HG03378 (cell line): Measurements from ENCODE around the gene MED13L.

Experiments
- ATAC-seq: cut with Tn5 transposase; IDR thresholded peaks from one replicate; pipeline ENCODE4 v1.9.1; 2021; ENCODE audit warnings: mild to moderate bottlenecking, moderate library complexity; ENCODE audit not compliant: unreplicated experiment

Gene MED13L

DNA sequence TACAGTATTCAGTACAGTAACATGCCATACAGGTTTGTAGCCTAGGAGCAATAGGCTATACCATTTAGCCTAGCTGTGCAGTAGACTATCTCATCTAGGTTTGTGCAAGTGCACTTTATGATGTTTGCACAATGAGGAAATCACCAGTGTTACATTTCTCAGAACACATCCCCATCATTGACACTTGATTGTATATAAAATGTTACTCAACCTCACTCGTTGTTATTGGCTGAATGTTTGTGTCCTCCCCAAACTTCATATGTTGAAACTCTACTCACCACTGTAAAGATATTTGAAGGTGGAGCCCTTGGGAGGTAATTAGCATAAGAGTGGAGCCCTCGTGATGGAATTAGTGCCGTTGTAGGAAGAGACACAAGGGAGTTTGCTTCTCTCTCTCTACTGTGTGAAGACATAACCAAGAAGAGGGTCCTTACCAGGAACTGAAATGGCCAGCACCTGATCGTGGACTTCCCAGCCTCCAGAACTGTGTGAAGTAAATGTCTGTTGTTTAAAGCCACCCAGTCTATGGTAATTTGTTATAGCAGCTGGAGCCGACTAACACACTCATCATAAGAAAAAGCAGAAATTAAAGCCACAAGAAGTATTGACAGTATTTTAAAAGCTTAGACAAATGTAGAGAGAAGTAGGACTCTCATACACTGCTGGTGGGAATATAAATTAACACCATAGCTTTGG is 3.2 kb upstream of the MED13L start:
- ATAC-seq = no peak

DNA sequence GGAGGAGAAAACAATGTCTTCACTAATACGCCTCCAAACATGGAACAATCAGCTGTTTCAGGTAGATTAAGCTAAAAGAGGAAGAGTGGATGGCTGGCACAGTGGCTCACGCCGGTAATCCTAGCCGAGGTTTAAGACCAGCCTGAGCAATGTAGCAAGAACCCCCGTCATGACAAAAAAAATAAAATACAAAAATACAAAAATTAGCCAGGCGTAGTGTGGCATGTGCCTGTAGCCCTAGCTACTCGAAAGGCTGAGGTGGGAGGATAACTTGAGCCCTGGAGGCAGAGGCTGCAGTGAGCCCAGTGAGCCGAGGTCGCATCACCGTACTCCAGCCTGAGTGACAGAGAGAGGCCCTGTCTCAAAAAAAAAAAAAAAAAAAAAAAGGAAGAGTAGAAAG is 1.2 kb upstream of the MED13L start:
- ATAC-seq = no peak

DNA sequence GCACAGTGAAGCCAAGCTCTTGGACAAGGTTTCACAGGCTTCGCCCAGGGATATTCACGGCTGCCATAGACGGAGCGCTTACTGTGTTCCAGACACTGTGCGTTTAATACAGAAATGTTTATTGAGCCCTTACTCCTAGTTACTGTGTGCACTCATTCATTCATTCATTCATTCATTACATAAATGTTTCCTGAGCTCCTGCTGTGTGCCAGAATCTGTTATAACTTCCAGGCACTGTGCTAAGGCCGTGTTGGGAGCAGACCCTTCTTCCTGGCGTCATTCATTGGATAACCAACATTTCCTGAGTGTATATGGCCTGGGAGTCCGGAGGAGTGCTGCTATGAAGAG is 760 bp upstream of the MED13L start:
- no peak for ATAC-seq

DNA sequence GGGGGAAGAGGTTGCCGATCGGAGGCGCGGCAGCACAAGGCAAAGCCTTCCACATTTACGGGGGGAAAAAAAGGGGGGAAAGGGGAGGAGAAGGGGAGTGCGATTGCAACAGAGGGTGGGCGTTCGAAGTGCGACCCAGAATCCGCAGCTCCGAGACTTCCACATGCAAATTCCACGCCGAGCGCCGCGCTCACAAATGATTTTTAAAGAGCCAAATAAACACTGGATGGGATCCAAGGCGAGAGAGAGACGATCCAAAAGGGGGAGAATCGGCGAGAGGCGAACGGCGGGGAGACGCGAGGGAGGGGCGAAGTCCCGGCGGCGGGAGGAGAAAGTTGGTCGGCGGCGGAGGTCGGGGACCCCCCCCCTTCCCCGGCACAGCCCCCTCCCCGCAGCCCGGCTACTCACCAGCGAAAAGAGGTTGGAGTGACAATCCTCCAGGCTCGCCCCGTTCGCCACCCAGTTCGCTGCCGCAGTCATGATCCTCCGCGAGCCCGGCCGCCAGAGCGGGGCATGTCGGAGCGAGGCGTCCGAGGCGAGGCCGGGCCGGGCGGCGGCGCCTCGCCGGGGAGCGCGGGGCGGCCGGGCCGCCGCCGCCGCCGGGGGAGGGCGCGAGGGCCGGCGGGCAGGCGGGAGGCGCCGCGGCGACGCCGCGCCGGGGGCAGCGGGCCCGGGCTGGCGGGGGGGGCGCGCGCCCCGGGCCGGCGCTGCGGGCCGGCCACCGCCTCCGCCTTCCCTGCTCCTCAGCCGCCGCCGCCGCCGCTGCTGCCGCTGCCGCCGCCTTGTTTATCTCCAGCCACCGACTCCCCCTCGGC is 634 bp downstream of the MED13L start:
- ATAC-seq = peak; percentile 4

DNA sequence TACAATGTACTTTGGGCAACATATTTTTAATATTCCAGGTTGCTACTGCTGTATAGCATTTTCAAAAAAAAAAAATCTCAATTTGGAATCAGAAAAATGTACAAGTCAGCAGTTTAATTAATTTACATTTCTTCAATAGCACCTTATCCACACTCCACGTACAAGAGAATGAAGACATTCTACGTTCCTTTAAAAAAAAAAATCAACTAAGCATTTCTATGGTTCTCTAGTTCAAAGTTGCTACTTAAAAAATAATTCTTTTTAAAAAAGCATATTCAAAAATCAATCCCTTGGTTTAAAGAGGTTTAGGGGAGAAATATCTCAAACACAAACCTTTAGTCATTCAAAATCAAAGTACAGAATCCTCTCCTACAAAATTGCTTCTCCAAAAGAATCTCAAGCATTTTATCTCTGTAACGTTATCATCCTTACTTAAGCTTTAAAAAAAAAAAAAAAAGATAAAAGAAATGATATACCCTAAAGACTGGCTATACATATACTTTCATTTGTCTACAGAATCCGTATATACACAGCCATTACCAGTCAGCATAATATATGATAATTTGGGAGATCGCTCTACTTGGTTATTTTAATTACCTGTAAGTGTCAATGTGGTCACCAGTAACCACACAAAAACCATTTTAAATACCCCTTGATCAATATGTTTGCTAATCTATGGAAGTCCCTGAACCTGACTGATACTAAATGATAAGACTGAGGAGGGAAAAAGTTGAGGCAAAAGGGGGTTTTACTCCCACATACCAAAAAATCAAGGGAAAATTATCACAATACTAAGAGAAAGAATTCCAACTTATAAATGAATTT is 2.7 kb downstream of the MED13L start:
- ATAC-seq = no peak

DNA sequence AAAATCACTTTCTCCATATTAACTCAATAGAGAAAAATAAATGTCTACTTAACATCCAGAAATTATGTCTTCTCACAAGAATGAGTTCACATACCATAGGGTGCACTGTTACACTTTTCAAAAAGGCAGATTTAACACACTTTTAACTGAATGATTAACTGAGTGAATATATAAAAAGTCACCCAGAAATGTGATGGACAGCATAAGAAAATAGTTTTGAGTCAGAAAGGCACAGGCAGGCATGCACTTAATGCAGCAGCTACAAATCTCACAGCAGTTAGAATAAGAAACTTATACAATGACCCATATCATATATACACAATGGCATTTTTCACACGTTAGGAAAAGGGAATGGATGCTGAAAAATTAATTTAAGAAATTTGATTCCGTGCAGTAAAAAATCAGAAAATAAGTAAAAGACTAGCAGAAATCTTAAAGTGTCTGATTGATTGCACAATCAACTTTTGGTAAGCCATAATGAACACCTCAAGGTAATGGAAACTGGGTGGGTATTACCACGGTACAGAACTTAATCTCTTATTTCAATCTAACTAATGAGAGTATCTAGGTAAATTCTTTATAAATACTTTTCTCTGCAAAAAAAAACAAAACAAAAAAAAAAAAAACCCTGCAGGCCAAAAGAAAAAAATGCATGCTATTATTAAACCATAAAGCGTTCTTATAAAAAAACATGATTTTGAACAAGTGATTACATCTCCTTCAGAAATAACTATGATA is 3.5 kb downstream of the MED13L start:
- ATAC-seq = no peak

DNA sequence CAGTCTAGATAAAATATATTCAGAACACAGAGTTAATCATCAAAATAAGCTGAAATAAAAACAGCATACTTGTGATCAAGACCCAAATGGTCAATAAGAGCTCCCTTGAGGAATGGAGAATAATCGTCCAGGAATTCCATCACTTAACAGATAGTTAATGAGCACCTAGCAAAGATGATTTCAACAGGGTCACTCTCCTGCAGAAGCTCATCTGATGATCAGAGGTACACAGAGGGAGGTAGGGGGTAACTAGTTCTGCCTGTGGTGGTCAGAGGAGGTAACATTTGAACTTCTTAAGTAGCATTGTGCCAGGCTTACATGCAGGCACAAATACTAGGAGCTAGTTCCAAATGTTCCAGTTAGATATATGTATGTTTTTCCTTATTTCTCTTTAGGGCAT is 9.5 kb downstream of the MED13L start:
- no peak for ATAC-seq

DNA sequence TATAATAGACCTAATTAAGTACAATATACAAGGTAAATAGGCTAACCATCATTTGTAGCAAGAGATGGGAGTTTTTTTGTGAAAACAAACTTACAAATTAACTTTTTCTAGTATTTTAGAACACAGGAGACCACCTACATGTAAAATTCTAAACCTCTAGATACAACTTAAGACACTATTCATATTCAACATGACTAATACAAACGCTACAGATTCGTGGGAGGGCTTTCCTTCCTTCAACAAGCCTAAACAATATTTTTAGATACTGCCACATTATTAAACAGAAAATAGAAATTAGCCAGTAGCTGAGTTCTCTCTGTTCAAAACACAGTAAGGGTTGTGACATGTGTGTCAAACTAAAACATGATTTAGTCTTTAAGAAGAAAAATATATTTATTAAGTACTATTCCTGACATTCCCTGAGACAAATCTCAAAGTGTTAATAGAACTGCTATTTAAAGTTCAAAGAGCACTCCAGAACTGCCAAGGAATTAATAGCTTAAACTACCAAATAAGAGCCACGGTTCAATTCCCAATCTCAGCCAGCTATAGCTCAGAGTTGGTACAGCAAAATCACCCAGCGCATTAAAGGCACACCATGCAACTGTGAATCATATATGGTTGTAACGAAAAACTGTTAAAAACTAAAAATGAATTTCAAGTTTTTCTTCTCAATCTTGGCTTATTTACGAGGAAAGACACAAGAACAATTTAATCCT is 10.7 kb downstream of the MED13L start:
- no peak for ATAC-seq

DNA sequence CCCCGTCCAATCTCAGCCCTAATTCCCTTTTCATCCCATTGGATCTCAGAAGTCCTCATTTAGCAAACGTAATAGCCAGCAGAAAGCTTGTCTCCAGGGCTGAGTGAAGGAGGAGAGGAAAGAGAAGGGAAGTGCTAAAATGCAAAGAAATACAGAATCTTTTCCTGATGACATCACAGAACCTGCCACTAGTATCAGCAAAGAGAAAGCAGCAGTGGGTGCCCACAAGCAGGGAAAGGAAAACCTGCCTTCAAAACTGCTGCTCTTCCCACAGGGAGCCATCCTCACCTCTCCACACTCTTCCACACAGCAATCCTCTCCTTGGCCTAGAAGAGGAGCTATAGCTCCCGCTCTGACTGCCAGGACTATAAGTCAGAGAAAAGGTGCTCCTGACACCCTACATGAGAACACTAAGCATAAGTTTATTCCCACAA is 11.3 kb downstream of the MED13L start:
- ATAC-seq = no peak

DNA sequence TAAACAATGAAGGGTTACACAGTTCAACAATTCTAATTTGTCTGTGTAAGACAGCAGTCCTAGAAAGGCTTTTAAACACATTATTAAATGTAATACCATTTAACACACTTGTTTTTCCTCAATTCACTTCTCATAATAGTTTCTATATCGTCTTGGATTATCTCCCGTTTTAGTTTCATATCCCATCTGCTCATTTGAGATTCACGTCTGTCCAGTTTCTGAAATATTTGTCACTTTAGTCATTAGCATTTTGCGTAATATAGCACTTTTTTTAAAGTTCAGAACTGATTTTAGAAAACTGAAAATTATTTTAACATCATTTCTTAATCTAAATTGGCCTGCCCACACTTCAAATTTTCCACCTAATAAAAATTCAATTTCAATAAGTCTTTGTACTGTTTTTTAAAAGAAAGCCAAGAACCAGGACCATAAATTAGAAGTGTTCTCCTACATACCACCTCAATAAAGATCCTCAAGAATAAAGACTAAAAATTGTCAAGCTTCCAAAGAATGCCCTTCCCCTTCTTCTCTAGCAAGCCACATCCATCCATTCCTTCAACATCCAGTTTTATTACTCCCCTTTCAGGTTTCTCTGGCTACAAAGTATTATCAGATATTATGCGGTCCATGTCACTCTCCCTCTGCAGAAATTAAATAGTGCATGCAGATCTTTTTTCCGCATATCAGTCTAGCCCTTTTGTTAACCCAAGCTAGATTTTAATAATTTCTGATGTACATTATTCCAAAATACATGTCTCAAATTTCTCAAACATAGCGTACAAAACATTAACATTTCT is 11.9 kb downstream of the MED13L start:
- ATAC-seq = no peak

DNA sequence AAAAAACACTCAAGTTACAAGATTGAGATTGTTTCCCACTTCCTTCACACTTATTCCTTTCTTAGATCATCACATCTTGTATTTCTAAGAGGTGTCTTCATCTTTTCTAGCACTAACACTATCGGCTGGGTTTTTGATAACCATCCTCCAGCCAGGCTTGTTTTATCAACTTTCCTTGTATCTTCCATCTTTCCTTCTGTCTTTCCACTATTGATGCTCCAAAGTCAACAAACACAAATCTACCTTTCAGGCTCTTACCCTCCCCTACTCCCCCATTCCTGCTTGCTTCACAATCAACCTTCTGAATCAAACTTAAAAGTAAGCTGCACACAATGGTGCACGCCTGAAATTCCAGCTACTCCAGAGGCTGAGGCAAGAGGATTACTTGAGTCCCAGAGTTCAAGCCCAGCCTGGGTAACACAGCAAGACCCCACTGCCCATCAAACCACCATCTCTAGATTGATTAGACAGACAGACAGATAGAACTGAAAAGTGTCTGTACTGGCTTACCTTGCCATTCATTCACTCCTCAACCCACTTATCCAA is 12.9 kb downstream of the MED13L start:
- no peak for ATAC-seq

DNA sequence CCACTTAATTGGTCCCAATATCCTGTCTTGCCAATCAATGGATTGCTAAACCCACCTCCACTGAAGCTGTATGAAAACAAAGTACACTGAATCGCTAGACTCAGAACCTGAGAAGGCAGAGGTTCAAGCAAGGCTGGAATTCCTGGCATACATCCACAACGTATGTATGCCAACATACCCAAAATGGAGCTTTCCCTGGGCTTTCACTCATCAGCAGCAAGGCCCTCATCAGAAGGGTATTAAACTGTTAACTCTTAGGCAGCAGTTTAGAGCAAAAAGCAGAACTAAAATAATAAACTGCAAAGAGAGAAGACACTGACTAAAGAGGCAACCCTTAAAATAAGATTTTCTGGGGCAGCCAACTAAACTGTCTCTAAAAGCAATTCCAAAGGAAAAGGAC is 13.6 kb downstream of the MED13L start:
- ATAC-seq = no peak

DNA sequence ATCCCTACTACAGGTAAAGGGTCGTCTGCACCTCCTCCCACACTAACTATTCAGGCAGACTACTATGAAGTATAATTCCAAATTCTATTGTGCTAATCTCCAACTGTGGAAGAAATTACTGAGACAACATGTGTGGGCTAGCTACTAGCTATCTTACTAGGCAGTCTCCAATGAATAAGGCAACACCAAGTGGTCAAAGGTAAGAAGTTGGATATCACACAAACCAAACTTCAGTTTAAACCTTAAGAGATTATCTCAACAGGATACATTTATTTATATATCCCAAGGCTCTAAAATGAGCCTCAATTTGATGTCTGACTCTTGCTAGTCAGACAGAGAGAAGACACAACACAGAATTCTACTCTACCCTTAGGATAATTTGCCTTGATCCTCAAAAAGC is 14.1 kb downstream of the MED13L start:
- ATAC-seq = no peak

DNA sequence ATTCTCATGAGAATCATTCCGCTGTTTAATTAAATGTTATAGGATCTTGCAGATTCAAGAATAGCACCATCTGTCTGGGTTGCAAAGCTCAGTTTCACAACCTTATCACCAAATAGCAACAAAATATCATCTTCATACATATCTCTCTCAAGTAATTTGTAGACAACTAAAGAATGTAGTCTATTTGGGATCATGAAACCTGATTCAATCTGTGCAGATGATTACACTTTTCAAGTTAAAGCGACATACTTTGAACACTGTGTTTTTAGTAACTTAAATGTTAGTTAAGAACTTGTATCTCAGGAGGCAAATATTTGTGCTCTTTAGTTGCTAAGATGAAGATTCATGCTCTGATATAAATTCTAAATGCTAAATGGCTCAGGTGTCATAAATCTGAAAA is 14.8 kb downstream of the MED13L start:
- no peak for ATAC-seq

DNA sequence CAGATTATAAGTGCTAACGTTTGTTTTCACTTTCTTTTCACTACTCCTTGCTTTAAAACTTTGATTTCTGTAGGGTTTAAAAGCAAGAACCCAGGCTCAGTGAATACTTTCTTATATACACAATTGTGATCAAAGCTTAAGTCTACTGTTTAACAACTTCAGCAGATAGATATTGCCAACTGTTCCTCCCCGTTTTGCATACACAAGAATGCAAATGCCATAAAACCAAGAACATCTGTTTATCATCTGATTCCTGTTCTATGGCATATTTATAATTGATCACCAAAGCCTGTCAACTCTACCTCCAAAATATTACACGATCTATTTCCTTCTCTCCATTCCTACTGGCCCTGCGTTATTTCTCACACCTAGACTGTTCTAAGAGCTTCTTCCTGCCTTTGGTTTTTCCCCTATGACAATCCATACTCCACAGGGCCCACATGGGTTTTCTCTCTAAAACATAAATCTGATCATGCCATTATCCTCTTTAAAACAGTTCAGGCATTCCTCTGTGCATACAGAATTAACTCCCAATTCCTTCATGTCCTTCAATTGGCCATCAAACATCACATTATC is 15.9 kb downstream of the MED13L start:
- ATAC-seq = no peak

DNA sequence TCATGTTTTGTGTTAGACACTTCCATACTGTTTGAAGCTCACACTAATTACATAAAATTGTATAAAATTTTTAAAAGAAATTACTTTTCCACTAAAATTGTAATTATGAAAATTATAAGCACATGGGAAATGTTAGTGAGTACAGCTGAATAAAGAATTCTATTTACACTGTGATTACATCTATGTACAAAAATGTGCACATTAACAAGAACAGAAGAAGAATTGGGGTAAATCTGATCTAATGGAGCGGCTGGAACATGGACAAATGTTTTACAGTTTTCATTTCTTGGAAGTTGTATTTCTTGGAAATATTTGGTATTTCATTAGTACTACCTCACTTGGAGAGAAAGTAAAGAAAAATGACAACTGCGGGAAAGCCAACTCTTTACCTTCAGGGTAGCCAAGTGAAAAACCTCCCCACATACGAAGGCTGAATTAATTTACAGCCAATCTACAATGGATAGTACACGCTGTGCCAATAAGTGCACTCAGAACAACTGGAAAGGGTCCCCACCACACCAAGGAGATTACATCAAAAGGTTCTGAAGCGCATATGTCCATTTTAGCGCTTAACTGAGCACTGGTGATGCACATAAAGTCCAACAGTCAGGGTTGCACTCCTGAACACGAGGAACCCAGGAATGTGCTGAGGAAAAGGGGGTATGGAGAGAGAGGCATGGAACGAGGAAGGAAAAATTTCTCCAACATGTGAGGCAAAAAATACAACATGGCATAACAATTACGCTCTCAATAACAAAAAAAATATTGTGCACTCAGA is 17.5 kb downstream of the MED13L start:
- no peak for ATAC-seq

DNA sequence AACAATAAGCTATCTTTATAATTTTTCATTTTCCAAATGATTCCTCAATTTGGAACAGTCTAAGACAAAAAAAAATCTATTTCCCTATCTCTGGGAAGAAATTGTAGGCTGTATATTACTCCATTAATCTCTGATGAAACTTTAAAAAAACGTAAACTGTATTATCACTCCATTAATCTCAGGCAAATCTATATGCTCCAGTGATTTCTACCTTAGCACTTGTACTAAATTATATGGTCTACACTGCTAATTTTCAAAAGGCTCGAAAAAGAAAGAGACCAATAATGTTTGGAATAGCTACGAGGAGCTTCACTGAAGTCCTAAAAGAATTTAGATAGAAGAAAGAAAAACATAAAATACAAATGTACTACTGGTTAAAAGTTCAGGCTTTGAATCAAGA is 19.7 kb downstream of the MED13L start:
- no peak for ATAC-seq

DNA sequence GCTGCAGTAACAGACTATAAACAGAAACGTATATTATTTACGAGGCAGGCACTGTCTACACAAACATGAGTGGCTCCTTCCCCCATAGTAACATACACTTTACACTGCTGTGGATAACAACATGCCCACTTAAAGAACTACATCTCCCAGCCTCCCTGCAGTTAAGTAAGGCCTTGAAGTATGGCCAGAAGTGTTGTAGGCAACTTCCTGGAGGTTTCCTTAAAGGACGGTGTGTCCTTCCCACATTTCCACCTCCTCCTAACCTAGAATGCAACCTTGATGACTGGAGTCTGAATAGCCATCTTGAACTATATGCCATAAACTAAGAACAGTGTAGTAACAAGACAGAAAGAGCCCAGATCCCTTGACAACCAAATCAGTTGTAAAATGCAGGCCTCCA is 20.3 kb downstream of the MED13L start:
- no peak for ATAC-seq
